Measurements from ENCODE around the gene SMIM7.
A peak's percentile ranks its signal among the peaks of the same experiment; 100 is the strongest.

SMIM7 gene

DNA sequence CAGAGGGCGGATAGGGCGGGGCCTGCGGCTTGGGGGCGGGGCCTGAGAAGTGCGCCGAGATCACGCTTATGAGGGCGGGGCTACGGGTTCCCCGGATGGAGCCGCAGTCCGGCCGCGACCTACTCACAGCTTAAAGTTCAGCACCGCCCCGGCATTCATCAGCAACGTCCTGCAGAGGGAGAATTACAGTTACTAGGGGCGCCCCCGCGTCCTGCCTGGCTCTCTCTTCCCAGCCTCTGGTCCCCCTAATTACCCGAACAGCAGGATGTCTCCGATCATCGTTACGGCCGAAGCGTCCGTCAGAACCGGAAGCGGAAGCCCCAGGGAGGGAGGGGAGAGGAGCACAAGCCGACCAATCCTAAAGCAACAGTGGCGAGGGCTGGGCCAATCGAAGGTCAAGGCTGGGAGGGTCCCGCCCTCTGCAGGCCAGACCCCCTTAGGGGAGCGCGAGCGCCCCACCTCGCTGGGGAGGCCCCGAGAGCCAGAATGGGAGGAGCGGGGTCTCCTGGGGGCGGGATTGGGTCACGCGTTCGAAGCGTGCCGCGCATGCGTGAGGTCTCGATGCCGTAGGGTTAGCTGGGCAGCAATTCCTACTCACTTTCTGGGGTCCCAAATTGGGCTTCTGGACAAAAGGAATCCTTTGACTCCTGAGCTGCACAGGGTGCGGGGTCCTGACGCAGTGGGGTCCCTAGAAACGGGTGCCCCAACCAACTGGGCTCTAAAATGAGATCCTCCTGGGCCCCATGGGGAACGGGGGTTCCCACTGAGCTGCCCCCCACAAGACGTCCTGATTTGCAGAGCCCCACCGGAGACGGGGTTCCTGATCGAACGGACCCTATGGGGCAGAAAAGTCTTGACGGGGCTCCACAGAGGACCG is at the start of gene SMIM7:
SMIM7 (minus strand) TSS at position 313 of the 877 bp plus-strand sequence; CDS start at position 279, 34 bp downstream.
- TF ChIP-seq, protein P1, sequence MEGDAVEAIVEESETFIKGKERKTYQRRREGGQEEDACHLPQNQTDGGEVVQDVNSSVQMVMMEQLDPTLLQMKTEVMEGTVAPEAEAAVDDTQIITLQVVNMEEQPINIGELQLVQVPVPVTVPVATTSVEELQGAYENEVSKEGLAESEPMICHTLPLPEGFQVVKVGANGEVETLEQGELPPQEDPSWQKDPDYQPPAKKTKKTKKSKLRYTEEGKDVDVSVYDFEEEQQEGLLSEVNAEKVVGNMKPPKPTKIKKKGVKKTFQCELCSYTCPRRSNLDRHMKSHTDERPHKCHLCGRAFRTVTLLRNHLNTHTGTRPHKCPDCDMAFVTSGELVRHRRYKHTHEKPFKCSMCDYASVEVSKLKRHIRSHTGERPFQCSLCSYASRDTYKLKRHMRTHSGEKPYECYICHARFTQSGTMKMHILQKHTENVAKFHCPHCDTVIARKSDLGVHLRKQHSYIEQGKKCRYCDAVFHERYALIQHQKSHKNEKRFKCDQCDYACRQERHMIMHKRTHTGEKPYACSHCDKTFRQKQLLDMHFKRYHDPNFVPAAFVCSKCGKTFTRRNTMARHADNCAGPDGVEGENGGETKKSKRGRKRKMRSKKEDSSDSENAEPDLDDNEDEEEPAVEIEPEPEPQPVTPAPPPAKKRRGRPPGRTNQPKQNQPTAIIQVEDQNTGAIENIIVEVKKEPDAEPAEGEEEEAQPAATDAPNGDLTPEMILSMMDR (IDR thresholded peaks at IDR 0.05; ENCODE audit: low read depth, low read length): no peak
- H3K4me3 ChIP-seq (replicated peaks in 1 of 2; ENCODE audit: low read depth in 2 of 2, low read length in 2 of 2): peak within 1 kb of the TSS; percentile 83 to 93
- peak; percentile 99 for DNase-seq (ENCODE audit: low read depth in 2 of 2)

GRCh38 chr19:16703677-16704076 is 43.7 kb upstream of the SMIM7 start:
- no peak overlapping the region for H3K4me3 ChIP-seq (replicated peaks in 1 of 2; ENCODE audit: low read depth in 2 of 2, low read length in 2 of 2)
- TF ChIP-seq, protein P1 (IDR thresholded peaks at IDR 0.05; ENCODE audit: low read depth, low read length): no peak
- no peak for DNase-seq (ENCODE audit: low read depth in 2 of 2)

DNA sequence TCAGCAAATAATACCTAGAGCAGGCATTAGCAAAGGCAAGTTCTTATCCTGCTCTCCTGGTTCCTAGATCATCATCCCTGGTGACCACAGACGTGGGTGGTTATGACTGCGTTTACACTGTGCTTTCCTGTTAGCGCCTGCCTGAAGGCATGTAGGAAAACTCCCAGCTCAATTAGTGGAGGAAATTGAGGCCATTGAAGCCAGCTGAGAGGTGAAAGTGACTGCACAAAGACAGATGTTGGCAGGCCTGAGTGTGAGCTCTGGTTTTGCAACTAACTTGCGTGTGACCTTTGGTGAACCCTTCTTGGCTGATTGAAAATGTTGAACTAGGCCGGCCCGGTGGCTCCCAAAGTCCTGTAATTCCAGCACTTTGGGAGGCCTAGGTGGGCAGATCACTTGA is 42.2 kb upstream of the SMIM7 start:
- DNase-seq (ENCODE audit: low read depth in 2 of 2): peak; percentile 20 to 62
- TF ChIP-seq, protein P1 (IDR thresholded peaks at IDR 0.05; ENCODE audit: low read depth, low read length): no peak
- no peak overlapping the region for H3K4me3 ChIP-seq (replicated peaks in 1 of 2; ENCODE audit: low read depth in 2 of 2, low read length in 2 of 2)

- DNase-seq (ENCODE audit: low read depth in 2 of 2): peak in 1 of 2 donors; percentile 14
- no peak overlapping the region for H3K4me3 ChIP-seq (replicated peaks in 1 of 2; ENCODE audit: low read depth in 2 of 2, low read length in 2 of 2)
Observed at GRCh38 chr19:16698914-16699313, 39.0 kb upstream of the SMIM7 start.

GRCh38 chr19:16688084-16688483 is 28.1 kb upstream of the SMIM7 start:
- H3K4me3 ChIP-seq (replicated peaks in 1 of 2; ENCODE audit: low read depth in 2 of 2, low read length in 2 of 2): no peak overlapping the region
- TF ChIP-seq, protein P1 (IDR thresholded peaks at IDR 0.05; ENCODE audit: low read depth, low read length): no peak
- no peak for DNase-seq (ENCODE audit: low read depth in 2 of 2)

More at GRCh38 chr19:16698914-16699313, 39.0 kb upstream of the SMIM7 start:
- TF ChIP-seq, protein P1 (IDR thresholded peaks at IDR 0.05; ENCODE audit: low read depth, low read length): no peak

DNA sequence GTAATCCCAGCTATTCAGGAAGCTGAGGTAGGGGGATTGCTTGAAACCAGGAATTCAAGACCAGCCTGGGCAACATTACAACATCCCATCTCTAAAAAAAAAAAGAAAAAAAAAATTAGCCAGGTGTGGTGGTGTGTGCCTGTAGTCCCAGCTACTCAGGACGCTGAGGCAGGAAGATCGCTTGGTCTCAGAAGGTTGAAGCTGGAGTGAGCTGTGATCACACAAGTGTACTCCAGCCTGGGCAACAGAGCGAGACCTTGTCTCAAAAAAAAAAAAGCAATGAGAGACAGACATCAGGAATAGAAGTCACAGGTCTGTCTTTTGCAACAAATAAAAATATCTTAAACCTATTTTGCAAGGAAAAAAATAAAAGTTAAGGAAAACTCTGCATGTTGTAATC is 24.3 kb upstream of the SMIM7 start:
- no peak for DNase-seq (ENCODE audit: low read depth in 2 of 2)
- H3K4me3 ChIP-seq (replicated peaks in 1 of 2; ENCODE audit: low read depth in 2 of 2, low read length in 2 of 2): no peak overlapping the region
- TF ChIP-seq, protein P1 (IDR thresholded peaks at IDR 0.05; ENCODE audit: low read depth, low read length): no peak

Data from cardiac fibroblast (primary cell).